ENCODE data around the gene ATG9A. TPM values are rescaled to one million over a fixed set of nuclear protein-coding genes. Genes with fewer than 3 reads are reported as not detected.
"Not testable (repeated sequence)": the region's sequence is repeated elsewhere in the genome, so short reads cannot be mapped to it uniquely, and the experiment has no call there.

Gene ATG9A
- total RNA-seq, 1 donor from 2014 or later: 78.7 TPM

GRCh38 chr2:219205981-219206327, 23.5 kb downstream of the ATG9A start:
- no peak for DNase-seq (ENCODE audit: low read depth)

GRCh38 chr2:219205165-219205538, 24.3 kb downstream of the ATG9A start:
- no peak for DNase-seq (ENCODE audit: low read depth)

GRCh38 chr2:219204425-219205164, 24.8 kb downstream of the ATG9A start:
- no peak for DNase-seq (ENCODE audit: low read depth)

GRCh38 chr2:219201331-219201730, 28.1 kb downstream of the ATG9A start:
- DNase-seq (ENCODE audit: low read depth): not testable (repeated sequence)

- not testable (repeated sequence) for DNase-seq (ENCODE audit: low read depth)
Measured at GRCh38 chr2:219200502-219201326, 28.7 kb downstream of the ATG9A start.

GRCh38 chr2:219199470-219200211, 29.8 kb downstream of the ATG9A start:
- DNase-seq (ENCODE audit: low read depth): no peak

GRCh38 chr2:219198974-219199373, 30.5 kb downstream of the ATG9A start:
- DNase-seq (ENCODE audit: low read depth): no peak

- no peak for DNase-seq (ENCODE audit: low read depth)
Measured at GRCh38 chr2:219197388-219197787, 32.0 kb downstream of the ATG9A start.

- DNase-seq (ENCODE audit: low read depth): no peak
Measured at GRCh38 chr2:219186754-219187456, 42.5 kb downstream of the ATG9A start.

GRCh38 chr2:219184121-219184520, 45.3 kb downstream of the ATG9A start:
- no peak for DNase-seq (ENCODE audit: low read depth)

- no peak for DNase-seq (ENCODE audit: low read depth)
Measured at GRCh38 chr2:219183151-219183772, 46.2 kb downstream of the ATG9A start.

GRCh38 chr2:219182331-219183150, 46.9 kb downstream of the ATG9A start:
- no peak for DNase-seq (ENCODE audit: low read depth)

GRCh38 chr2:219181531-219181930, 47.9 kb downstream of the ATG9A start:
- DNase-seq (ENCODE audit: low read depth): no peak

- no peak for DNase-seq (ENCODE audit: low read depth)
Measured at GRCh38 chr2:219180961-219181360, 48.5 kb downstream of the ATG9A start.

- DNase-seq (ENCODE audit: low read depth): no peak
Measured at GRCh38 chr2:219179601-219180465, 49.6 kb downstream of the ATG9A start.

GRCh38 chr2:219178377-219179175, 50.9 kb downstream of the ATG9A start:
- DNase-seq (ENCODE audit: low read depth): no peak

- DNase-seq (ENCODE audit: low read depth): peak; percentile 84
Measured at GRCh38 chr2:219177552-219178376, 51.7 kb downstream of the ATG9A start, which contains the start of gene RETREG2. Gene RETREG2, plus strand, starts transcription at chr2:219178275. Its CDS starts 78 bp downstream, at chr2:219178353.
